RPMI7951 (cell line): ENCODE measurements around the gene DIO3. TPM values are rescaled to one million over a fixed set of nuclear protein-coding genes. Genes with fewer than 3 reads are reported as not detected.

ENCODE experiments used
- DNase-seq: peaks from one replicate; pipeline ENCODE4 v3.0.0-alpha.2; 2012; ENCODE audit warnings: low read depth
- total RNA-seq: library from RNA; depleted of rRNA; stranded (reverse); fragments of >200 nt; shearing (Covaris generic); gene quantifications from 2 replicates; pipeline ENCODE4 v1.2.3, GENCODE V29; 2014

Gene DIO3
- total RNA-seq, 1 experiment from 2014 or later = not detected

GRCh38 chr14:101583006-101583714, 21.9 kb downstream of the DIO3 start:
- DNase-seq = no peak

GRCh38 chr14:101583715-101584054, 22.4 kb downstream of the DIO3 start:
- DNase-seq = no peak

- DNase-seq = peak; percentile 52
Measured at GRCh38 chr14:101584055-101584859, 23.0 kb downstream of the DIO3 start.

- DNase-seq = no peak
Measured at GRCh38 chr14:101585211-101585610, 23.9 kb downstream of the DIO3 start.

GRCh38 chr14:101586531-101587430, 25.5 kb downstream of the DIO3 start:
- DNase-seq = no peak

GRCh38 chr14:101587441-101587911, 26.2 kb downstream of the DIO3 start:
- DNase-seq = no peak

GRCh38 chr14:101588286-101588975, 27.1 kb downstream of the DIO3 start:
- DNase-seq = no peak

GRCh38 chr14:101588990-101589389, 27.7 kb downstream of the DIO3 start:
- DNase-seq = no peak

GRCh38 chr14:101589486-101590015, 28.3 kb downstream of the DIO3 start:
- no peak for DNase-seq

GRCh38 chr14:101590062-101590461, 28.8 kb downstream of the DIO3 start:
- no peak for DNase-seq

GRCh38 chr14:101590616-101591015, 29.3 kb downstream of the DIO3 start:
- DNase-seq = no peak

GRCh38 chr14:101591121-101591520, 29.8 kb downstream of the DIO3 start:
- DNase-seq = no peak

- no peak for DNase-seq
Measured at GRCh38 chr14:101591582-101591981, 30.3 kb downstream of the DIO3 start.

GRCh38 chr14:101593411-101594238, 32.3 kb downstream of the DIO3 start:
- DNase-seq = no peak

- no peak for DNase-seq
Measured at GRCh38 chr14:101594511-101595148, 33.3 kb downstream of the DIO3 start.

GRCh38 chr14:101595349-101595748, 34.1 kb downstream of the DIO3 start:
- DNase-seq = no peak

GRCh38 chr14:101595887-101596721, 34.8 kb downstream of the DIO3 start:
- DNase-seq = no peak

- DNase-seq = no peak
Measured at GRCh38 chr14:101596742-101597141, 35.4 kb downstream of the DIO3 start.

- no peak for DNase-seq
Measured at GRCh38 chr14:101598159-101598558, 36.9 kb downstream of the DIO3 start.
